ENCODE results near the gene CEACAM21. TPM values are rescaled to one million over a fixed set of nuclear protein-coding genes. Genes with fewer than 3 reads are reported as not detected.
"Not testable (repeated sequence)": the region's sequence is repeated elsewhere in the genome, so short reads cannot be mapped to it uniquely, and the experiment has no call there.

The CEACAM21 gene
- total RNA-seq, 1 donor from 2014 or later = not detected

DNA sequence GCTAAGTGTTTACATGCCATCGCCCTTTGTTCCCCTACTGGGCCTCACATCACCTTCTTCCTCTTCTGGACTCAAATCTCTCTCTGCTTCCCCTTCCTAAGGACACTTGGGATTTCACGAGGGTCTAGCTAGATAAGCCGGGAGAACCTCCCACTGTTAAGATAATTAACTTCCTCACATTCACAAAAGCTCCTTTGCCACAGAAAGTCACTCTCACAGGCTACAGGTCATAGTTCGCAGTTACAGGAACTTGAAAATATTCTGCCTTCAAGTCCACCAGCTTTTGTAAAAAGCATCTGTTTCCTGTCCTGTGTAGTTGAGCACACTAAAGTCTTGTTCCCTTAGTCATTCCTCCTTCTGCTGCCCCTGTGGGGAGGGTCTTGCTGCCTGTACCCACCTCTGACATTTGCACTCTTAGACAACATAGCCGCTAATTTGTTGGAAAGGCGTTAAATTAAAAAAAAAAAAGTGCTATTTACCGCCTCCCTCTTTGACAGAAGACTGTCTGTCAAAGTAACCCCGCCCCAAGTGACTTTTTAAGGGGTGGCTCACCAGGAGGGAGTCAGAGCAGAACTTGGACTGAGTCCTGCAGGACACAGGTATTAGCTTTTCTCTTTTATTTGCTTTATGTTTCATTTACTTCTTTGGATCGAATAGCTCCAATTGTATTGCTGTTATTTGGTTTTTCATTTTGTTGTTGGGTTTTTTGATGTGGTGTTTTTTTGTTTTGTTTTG lies 26.8 kb upstream of the CEACAM21 start:
- no peak for DNase-seq (ENCODE audit: low read depth)

DNA sequence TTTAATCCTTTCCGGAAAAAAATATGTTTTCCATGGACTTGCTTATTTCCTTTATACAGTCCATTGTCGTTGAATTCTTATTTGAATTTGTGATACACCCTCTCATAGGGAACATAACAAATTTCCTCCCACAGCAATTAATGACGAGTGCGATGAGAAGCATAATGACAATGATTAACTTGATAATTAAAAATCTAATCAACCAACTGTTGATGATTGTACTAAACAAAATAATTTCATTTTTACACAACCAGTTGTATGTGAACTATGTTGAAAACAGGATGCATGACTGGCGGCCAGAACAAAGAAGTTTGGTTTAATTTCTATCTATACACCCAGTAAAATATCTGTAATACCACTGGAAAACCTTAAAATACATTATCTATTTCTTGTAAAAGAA lies 26.1 kb upstream of the CEACAM21 start:
- DNase-seq (ENCODE audit: low read depth) = no peak

DNA sequence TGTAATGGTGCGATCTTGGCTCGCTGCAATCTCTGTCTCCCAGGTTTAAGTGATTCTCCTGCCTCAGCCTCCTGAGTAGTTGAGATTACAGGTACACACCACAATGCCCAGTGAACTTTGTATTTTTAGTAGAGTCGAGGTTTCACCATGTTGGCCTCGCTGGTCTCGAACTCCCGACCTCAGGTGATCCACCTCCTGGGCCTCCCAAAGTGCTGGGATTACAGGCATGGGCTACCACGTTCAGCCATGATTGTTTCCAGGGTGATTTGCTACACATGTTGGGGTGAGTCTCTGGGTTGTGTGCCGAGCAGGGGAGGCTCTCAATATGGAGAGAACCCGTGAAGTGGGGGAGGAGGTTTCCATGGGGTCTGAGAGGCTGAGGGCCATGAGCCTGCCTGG lies 24.8 kb upstream of the CEACAM21 start:
- no peak for DNase-seq (ENCODE audit: low read depth)

DNA sequence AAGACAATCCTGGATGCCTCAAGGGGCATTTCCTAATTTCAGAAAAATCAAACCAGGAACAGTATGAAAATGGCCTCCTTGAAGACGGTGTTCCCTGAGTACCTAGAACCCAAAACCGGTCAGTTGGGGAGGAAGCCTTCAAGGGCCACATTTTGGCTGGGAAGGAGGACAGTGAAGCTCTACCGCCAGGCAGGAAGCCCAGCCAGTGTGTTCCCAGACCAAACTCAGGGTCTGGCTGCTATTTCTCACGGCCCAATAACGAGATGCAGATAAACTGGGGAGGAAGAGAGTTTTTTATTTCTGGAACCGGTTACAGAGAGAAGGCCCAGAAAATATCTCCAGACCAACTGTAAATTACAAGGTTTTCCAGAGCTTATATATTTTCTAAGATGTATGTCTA lies 24.3 kb upstream of the CEACAM21 start:
- no peak for DNase-seq (ENCODE audit: low read depth)

DNA sequence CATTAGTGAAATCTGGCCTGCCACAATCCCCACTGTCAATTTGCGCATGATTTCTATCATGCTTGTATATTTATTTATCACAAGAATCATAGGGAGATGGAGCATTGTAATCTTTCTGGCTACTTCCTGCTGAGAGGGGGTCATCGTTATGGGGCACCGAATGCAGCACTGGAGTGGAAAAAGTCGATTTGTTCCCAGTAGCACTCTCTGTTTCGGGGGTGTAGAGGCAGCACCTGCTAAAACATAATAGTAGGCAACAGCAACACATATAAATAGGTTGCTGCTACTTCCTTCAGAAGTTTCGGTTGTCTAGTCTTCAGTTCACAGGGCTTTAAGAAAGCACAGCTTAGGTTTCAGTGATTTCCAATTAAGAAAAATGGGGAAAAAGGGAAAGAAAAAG lies 23.4 kb upstream of the CEACAM21 start:
- DNase-seq (ENCODE audit: low read depth) = no peak

DNA sequence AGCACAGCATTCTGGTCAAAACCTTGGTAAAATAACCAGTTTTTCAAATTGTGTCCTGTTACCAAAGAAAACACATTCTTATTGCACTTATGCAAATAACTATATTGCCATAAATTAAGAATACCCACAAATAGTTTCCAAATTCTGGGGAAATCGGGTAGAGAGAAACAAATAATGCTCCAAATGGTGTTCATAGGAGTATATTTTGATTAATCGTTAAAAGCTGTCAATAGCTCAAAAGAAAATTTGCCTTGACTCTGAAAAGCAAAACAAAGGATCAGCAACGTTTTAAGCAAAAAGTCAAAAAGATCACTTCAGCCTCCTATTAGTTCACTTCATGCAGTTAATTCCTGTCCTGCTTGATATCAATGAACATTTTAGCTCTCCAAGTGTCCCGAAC lies 22.2 kb upstream of the CEACAM21 start:
- no peak for DNase-seq (ENCODE audit: low read depth)

DNA sequence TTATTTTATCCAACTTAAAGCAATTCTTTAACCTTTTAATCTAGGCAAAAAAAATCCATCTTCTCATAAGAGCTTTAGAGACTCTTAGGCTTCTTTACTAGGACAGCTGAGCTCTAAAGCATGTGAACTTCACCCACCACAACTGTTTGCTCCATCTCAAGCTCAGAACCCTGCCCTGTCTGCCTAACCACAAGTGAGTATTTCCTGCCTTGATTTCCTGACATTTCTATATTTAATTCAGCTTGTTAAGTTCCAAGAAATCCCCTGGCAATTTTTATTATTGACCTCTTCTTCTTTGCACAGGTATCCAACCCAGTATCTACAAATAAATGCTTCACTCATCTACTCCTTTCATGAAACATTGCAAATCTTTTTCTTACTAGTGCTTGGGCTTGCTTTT lies 21.1 kb upstream of the CEACAM21 start:
- peak; percentile 9 for DNase-seq (ENCODE audit: low read depth)

DNA sequence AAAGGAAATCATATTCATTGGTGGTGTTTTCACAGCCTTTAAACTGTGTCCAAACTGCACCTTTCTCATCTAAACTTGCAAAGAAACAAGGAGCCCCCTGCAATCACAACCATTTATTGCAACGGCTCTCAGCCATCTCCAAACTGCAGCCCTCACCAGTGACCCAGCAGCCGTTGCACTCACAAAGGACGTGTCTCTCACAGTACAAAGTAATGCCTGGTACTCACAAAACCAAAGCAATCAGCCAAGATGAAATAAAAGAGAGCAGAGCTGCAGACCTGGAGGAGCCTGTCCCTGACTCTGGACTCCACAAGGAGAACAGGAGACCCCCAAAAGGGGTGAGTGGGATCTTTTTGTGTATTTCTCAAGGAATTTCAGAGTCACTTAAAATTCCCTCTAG lies 20.2 kb upstream of the CEACAM21 start:
- no peak for DNase-seq (ENCODE audit: low read depth)

DNA sequence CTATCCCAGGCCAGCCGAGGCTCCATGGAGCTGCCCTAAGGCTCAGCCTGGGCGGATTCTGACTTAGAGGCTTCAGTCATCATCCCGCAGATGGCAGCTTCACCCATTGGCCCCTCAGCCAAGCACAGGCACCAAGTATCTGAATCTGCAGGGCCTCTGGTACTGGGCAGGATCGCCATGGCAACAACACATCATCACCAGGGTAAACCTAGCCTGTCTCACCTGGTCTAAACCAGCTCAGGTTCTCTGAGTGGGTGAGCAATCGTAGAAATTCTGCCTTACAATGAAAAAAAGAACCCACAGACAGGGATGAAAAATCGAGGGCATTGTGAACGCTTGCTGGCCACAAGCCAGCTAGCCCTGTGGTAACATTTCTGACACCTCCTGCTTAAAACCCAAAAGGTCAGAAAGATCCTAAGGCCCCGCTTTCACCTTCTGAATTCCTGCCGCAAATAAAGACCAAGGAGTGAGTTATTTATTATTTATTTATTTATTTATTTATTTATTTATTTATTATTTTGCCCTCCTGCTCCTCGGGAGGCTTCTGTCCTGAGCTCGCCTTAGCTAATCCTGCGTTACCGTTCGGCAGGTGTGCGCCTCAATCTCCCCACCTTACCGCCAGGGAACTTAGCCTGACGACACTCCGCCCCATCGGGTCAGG lies 12.0 kb upstream of the CEACAM21 start:
- no peak for DNase-seq (ENCODE audit: low read depth)

DNA sequence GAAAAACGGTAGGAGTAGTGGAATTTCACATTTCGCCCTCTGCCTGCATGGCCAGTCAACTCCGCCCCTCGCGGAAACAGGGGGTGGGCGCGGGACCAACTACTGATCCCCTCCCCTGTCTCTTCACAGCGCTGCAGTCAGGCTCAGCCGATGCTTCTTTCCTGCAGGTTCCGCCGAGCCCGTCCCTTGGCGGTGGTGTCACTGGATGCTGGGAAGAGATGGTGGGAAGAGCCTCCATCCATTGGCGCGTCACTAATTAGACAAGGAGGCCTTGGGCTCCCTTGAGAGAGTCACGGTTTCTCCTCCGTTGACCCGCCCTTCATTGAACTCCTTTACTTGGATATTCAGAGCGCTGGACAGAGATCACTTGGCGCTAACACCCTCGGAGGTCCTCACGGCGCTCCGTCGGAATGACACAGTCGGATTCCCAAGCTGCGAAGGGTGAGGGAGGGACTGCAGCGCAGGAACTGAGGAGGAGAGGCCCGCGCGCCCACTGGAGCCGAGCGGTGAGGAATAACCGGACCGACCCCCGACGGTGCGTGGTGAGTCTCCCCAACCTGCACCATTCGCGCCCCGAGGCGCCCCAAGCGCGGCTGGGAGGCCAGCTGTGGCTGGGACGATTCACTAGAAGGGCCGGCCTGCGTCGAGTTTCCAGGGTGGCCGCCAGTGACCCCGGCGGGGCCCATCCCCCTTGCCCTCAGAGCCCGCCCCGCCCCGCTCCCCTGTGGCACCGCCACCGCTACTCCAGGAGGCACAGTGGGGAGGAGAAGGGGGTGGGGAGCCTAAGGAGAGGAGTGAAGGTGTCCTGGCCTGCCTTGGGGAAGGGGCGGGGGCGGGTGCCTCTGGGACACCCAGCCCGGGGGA lies 11.2 kb upstream of the CEACAM21 start:
- no peak for DNase-seq (ENCODE audit: low read depth)

DNA sequence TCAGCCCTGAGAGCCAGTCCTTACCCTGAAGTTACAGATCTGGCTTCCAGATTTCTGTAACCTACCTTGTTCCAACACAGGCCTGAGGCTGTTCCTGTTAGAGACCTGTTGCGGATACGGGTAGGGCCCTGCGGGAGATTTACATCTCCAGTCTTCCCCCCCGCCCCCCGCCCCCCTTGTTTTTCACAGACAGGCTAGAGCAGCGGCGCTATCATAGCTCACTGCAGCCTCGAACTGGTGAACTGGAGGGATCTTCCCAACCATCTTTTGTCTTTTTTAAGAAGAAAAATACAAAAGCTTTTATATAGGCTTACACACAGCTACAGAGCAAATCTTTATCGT lies 10.6 kb upstream of the CEACAM21 start:
- no peak for DNase-seq (ENCODE audit: low read depth)

DNA sequence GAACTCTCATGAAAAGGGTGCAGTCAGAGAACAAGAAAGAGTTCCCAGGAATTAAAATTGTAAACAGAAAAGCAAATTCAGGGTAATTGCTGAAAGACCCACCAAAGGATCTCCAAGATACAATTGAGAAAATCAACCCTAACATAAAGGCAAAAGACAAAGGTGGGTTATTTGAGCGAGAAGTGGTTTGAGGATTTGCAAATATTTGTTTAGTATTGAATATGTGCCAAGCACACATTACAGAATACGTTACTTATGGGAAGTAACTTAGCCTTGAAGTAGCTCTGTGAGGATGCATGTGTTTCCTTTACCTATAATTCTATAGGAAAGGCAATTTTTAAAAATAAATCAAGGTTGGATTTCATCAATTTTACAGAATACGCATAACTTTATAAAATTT lies 10.0 kb upstream of the CEACAM21 start:
- DNase-seq (ENCODE audit: low read depth) = no peak

DNA sequence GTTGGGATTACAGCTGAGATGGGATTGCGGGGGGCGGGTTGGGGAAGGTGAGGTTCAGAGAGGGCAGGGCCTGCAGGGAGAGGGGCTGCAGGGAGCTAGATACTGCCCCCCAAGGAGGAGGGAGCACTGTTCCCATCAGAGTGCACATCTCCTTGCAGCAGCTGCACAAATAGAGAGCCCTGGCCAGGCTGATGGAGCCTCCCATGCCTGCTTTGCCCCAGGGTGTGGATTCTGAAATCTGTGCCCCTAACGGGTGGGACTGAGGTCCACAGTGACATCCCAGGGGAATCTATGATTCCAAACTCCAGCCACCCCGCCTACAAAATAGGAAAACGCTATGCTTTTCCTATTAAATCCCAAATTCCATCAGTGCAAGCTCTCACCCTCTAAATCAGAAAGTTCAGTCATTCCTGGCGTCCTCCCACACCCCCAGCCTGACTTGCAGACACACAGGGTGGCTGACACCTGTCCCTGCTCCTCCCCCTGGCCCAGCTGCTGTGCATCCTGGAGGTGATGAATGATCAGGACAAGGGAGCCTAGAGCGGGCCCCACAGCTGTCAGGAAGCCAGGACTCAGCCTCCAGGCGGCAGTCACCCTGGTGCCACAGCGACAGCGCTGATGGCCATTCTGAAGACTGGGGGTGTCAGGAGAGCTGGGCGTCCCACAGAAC lies 6.3 kb upstream of the CEACAM21 start:
- DNase-seq (ENCODE audit: low read depth) = peak; percentile 52

DNA sequence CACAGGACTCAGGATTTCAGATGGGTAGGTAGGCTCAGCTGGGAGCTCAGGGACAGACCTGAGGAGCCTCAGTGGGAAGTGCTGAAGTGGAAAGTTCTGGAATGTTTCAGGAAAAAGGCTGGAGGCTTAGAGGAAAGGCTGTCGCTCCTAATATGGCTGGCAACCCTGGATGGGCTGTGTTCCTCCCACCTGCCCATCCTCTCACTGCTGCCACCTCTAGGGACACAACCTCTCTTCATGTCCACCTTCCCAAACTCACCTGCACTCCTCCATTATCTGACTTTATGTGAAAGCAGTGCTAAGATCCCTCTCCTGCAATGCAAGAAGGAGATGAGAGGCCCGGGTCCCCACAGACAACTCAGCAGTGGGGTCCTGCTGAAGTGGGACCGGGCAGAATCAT lies 5.8 kb upstream of the CEACAM21 start:
- no peak for DNase-seq (ENCODE audit: low read depth)

DNA sequence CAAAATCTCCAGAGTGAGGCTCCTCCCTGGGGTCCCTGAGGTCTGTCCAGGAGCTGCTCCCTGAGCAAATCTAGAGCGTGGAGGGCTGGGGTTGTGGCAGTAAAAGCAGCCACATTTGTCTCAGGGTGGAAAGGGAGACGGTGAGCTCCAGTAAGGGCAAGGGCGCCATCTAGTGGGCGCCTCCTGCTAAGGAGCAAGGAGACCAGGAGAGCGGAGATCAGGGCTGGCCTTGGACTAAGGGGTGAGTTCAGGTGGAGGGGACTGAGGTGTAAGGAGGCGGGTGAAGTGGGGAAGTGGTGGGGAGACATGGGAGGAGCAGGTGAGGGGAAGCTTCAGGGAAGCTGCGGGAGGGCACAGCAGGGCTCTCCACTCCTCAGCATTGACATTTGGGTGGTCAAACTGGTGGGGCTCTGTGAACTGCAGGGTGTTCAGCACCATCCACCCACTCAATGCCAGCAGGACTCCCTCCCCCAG lies 5.3 kb upstream of the CEACAM21 start:
- DNase-seq (ENCODE audit: low read depth) = peak; percentile 78

DNA sequence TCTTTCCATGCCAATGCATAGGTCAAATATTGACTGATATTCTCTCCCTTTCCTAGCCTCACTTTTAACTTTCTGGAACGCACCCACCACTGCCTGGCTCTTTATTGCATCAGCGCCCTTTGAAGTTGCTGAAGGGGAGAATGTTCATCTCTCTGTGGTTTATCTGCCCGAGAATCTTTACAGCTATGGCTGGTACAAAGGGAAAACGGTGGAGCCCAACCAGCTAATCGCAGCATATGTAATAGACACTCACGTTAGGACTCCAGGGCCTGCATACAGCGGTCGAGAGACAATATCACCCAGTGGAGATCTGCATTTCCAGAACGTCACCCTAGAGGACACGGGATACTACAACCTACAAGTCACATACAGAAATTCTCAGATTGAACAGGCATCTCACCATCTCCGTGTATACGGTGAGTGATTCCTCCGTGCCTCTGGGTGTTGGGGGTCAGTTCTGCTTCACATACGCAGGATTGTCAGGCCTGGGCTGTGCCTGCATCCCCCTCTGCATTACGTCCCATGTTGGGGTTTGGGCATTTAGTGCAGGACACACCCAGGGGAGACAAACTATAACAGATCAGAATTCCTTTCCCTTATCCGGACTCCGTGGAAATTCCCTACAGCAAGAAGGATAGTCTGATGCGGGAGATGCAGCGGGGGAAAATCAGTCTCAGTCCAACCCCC lies 1.3 kb downstream of the CEACAM21 start:
- no peak for DNase-seq (ENCODE audit: low read depth)

DNA sequence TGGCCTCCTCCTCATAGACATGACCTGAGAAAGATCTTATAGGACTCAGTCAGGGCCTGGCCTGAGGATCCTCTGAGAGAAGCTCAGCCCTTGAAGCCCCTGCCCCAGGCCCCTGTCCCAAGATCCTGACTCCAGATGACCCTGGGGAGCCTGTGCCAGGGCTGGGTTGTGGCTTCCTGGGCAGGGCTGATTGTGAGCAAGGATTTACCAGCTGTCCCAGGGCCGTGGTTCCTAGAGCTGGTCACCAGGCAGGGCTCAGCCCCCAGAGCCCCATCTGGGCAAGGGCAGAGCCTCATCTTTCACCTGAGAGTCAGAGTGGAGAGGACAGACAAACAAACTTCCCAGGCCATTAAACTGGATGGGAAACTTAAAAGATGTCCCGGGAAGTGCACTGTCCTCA lies 1.9 kb downstream of the CEACAM21 start:
- DNase-seq (ENCODE audit: low read depth) = no peak

DNA sequence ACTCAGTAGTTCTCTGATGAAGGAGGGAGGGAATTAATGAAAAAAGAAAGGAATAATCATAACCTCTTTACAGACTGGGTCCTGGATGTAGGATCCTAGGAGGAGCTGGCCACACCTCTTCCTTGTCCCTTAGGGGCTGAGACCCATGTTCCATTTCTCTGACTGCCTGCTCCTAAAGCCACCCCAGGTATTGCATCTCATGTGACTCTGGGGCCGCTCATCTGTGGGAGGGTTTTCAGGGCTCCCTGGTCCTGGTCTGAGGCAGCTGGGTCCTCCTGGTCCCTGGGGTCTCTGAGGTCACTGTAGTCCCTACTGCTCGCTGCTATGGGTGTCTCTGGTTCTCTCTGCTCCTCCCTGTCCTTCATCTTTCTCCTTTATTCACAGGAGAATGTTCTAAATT lies 2.9 kb downstream of the CEACAM21 start:
- DNase-seq (ENCODE audit: low read depth) = no peak

DNA sequence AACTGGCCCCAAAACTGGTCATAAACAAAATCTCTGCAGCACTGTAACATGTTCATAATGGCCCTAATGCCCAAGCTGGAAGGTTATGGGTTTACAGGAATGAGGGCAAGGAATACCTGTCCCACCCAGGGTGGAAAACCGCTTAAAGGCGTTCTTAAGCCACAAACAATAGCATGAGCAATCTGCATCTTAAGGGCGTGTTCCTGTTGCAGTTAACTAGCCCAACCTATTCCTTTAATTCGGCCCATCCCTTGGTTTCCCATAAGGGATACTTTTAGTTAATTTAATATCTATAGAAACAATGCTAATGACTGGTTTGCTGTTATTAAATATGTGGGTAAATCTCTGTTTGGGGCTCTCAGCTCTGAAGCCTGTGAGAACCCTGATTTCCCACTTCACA lies 5.1 kb downstream of the CEACAM21 start:
- not testable (repeated sequence) for DNase-seq (ENCODE audit: low read depth)

DNA sequence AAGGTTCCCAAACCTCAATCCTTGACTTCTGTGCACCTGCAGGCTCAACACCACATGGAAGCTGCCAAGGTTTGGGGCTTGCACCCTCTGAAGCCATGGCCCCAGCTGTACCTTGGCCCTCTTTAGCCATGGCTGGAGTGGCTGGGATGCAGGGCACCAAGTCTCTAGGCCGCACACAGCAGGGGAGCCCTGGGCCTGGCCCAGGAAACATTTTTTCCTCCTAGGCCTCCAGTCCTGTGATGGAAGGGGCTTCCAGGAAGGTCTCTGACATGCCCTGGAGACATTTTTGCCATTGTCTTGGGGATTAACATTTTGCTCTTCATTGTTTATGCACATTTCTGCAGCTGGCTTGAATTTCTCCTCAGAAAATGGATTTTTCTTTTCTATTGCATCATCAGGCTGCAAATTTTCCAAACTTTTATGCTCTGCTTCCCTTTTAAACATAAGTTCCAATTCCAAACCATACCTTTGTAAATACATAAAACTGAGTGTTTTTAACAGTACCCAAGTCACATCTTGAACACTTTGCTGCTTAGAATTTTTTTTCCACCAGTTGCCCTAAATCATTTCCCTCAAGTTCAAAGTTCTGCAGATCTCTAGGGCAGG lies 6.7 kb downstream of the CEACAM21 start:
- not testable (repeated sequence) for DNase-seq (ENCODE audit: low read depth)

Measured in myocyte (in vitro differentiated cells).